HCT116 (cell line): ENCODE data around the gene SYTL2. TPM values are rescaled to one million over a fixed set of nuclear protein-coding genes. Genes with fewer than 3 reads are reported as not detected.
A peak's percentile ranks its signal among the peaks of the same experiment; 100 is the strongest.

Source experiments
- ATAC-seq: fragments of 200-7000 bp; cut with Tn5 transposase; 2 replicates; pipeline ENCODE4 v1.9.1; 2020; ENCODE audit warnings: mild to moderate bottlenecking, moderate library complexity
- BruUV-seq: library from RNA; stranded (reverse); fragments of 400-500 nt; replicated peaks from 2 replicates; lab custom pipeline; 2021; lab: Mats Ljungman, UMichigan
- CTCF ChIA-PET: fragments of 300-600 bp; sonication (Branson Sonifier 250); formaldehyde crosslinking; loops from one replicate; lab custom pipeline; 2021; ENCODE audit warnings: antibody characterized with exemption; lab: Charles Lee
- POLR2A ChIA-PET: fragments of 300-600, 350-600 bp; sonication (Branson Sonifier 250); formaldehyde crosslinking; loops from one replicate; lab custom pipeline; 2021; ENCODE audit warnings: antibody characterized with exemption; lab: Charles Lee
- RAD21 ChIA-PET, 2 experiments: fragments of 300-600 bp; sonication (Branson Sonifier 250); formaldehyde crosslinking; loops; one replicate each; lab custom pipeline; 2023; ENCODE audit warnings: low total read pairs in 2 of 2; ENCODE audit not compliant: uncharacterized antibody in 2 of 2, unreplicated experiment in 2 of 2, low non-redundant PET in 1 of 2; lab: Charles Lee
- DNase-seq: peaks from one replicate; pipeline ENCODE4 v3.0.0-alpha.2; 2010; ENCODE audit warnings: low read depth, low spot score
- H2AFZ ChIP-seq: fragments of 200-600 bp; shearing (Covaris generic), sonication (generic); 2 replicates; pipeline ENCODE4 v1.6.1; 2017; ENCODE audit warnings: low read depth, mixed run types, mixed read lengths, antibody characterized with exemption, low read length; ENCODE audit not compliant: poor library complexity, severe bottlenecking
- H3K27ac ChIP-seq: 2 replicates; pipeline ENCODE4 v1.5.1; 2012; ENCODE audit warnings: low read depth, low read length
- H3K27me3 ChIP-seq: fragments of 200-600 bp; sonication (generic); 2 replicates; pipeline ENCODE4 v1.6.1; 2016; ENCODE audit warnings: mixed run types, low read length, mixed read lengths; ENCODE audit not compliant: insufficient read depth
- H3K36me3 ChIP-seq, 2 experiments: fragments of 200-500 bp in 1 of 2; fragments of 200-600 bp in 1 of 2; sonication (Bioruptor generic) in 1 of 2; sonication (generic) in 1 of 2; 2 replicates each; pipeline versions ENCODE4 v1.5.1 to v1.6.1; 2014 to 2016; ENCODE audit warnings: low read length in 2 of 2, inconsistent platforms in 1 of 2, mixed read lengths in 1 of 2, mixed run types in 1 of 2; ENCODE audit not compliant: insufficient read depth in 2 of 2, control insufficient read depth in 1 of 2
- H3K4me1 ChIP-seq, 2 experiments: fragments of 200-600 bp in 1 of 2; sonication (generic) in 1 of 2; 2 replicates each; pipeline versions ENCODE4 v1.5.1 to v1.6.1; 2012 to 2017; ENCODE audit warnings: low read length in 2 of 2, inconsistent platforms in 1 of 2, mild to moderate bottlenecking in 1 of 2, mixed read lengths in 1 of 2, mixed run types in 1 of 2, moderate library complexity in 1 of 2; ENCODE audit not compliant: insufficient read depth in 2 of 2, control insufficient read depth in 1 of 2
- H3K4me2 ChIP-seq: fragments of 200-600 bp; sonication (generic); 2 replicates; pipeline ENCODE4 v1.6.1; 2017; ENCODE audit warnings: mixed run types, low read length, mixed read lengths
- H3K4me3 ChIP-seq, 2 experiments: fragments of 200-600 bp in 1 of 2; sonication (generic) in 1 of 2; replicated peaks in 1 of 2; 2 replicates each; pipeline ENCODE4 v1.5.1; 2011 to 2016; ENCODE audit warnings: low read length in 2 of 2, control low read depth in 1 of 2, low read depth in 1 of 2, mild to moderate bottlenecking in 1 of 2, mixed read lengths in 1 of 2, mixed run types in 1 of 2
- H3K79me2 ChIP-seq: fragments of 200-600 bp; sonication (generic); 2 replicates; pipeline ENCODE4 v1.6.1; 2017; ENCODE audit warnings: mild to moderate bottlenecking, mixed run types, low read length, moderate library complexity, mixed read lengths; ENCODE audit not compliant: insufficient read depth
- H3K9ac ChIP-seq: fragments of 200-600 bp; sonication (generic); 2 replicates; pipeline ENCODE4 v1.6.1; 2016; ENCODE audit warnings: low read length, mixed read lengths
- H3K9me2 ChIP-seq: fragments of 200-600 bp; sonication (generic), shearing (Covaris generic); 2 replicates; pipeline ENCODE4 v1.6.1; 2017; ENCODE audit warnings: mixed run types, mild to moderate bottlenecking, moderate library complexity; ENCODE audit not compliant: insufficient read depth
- H3K9me3 ChIP-seq, 2 experiments: fragments of 200-500 bp in 1 of 2; fragments of 200-600 bp in 1 of 2; sonication (Bioruptor generic) in 1 of 2; sonication (generic) in 1 of 2; 2 replicates each; pipeline ENCODE4 v1.6.1; 2014 to 2017; ENCODE audit warnings: low read length in 2 of 2, mixed read lengths in 2 of 2, inconsistent platforms in 1 of 2, low read depth in 1 of 2, mild to moderate bottlenecking in 1 of 2, mixed run types in 1 of 2, moderate library complexity in 1 of 2; ENCODE audit not compliant: control insufficient read depth in 1 of 2, insufficient read depth in 1 of 2
- H4K20me1 ChIP-seq: fragments of 200-600 bp; sonication (generic), shearing (Covaris generic); 2 replicates; pipeline ENCODE4 v1.6.1; 2017; ENCODE audit warnings: mixed run types, mild to moderate bottlenecking, moderate library complexity; ENCODE audit not compliant: insufficient read depth
- CBX3 ChIP-seq: IDR thresholded peaks from 2 replicates; pipeline ENCODE4 v1.6.1; 2012; ENCODE audit warnings: low read depth
- EZH2 ChIP-seq: fragments of 200-600 bp; sonication (generic); IDR thresholded peaks from 2 replicates; pipeline ENCODE4 v1.6.1; 2017; ENCODE audit warnings: antibody characterized with exemption, mixed run types
- EZH2phosphoT487 ChIP-seq: fragments of 200-600 bp; IDR thresholded peaks from 2 replicates; pipeline ENCODE4 v1.6.1; 2018; ENCODE audit warnings: antibody characterized with exemption, borderline replicate concordance
- POLR2A ChIP-seq: IDR thresholded peaks from 2 replicates; pipeline ENCODE4 v1.7.0; 2011; ENCODE audit warnings: borderline replicate concordance; ENCODE audit not compliant: insufficient read depth, insufficient read length; ENCODE audit errors: extremely low read depth
- POLR2AphosphoS5 ChIP-seq: IDR thresholded peaks from 2 replicates; pipeline ENCODE4 v1.6.1; 2011; ENCODE audit warnings: mild to moderate bottlenecking, low read depth, low read length, moderate library complexity
- RAD21 ChIP-seq: IDR thresholded peaks from 2 replicates; pipeline ENCODE4 v1.6.1; 2012; ENCODE audit warnings: low read depth, mild to moderate bottlenecking
- SP1 ChIP-seq: IDR thresholded peaks from 2 replicates; pipeline ENCODE4 v1.6.1; 2012; ENCODE audit warnings: low read depth
- intact Hi-C: fragments of 100-400 bp; cut with micrococcal nuclease; formaldehyde crosslinking; loops from 2 replicates; pipeline ENCODE4 v1.10.0; 2022
- total RNA-seq: library from RNA; stranded (reverse); gene quantifications from one replicate; pipeline ENCODE4 v1.2.1, GENCODE V29; 2021; ENCODE audit not compliant: unreplicated experiment
- TF ChIP-seq, protein P1 (sequence below): IDR thresholded peaks from 2 replicates; pipeline ENCODE4 v1.6.1; 2012; ENCODE audit warnings: low read depth

SYTL2 gene
- total RNA-seq, 1 experiment from 2014 or later, result 12.6 TPM

DNA sequence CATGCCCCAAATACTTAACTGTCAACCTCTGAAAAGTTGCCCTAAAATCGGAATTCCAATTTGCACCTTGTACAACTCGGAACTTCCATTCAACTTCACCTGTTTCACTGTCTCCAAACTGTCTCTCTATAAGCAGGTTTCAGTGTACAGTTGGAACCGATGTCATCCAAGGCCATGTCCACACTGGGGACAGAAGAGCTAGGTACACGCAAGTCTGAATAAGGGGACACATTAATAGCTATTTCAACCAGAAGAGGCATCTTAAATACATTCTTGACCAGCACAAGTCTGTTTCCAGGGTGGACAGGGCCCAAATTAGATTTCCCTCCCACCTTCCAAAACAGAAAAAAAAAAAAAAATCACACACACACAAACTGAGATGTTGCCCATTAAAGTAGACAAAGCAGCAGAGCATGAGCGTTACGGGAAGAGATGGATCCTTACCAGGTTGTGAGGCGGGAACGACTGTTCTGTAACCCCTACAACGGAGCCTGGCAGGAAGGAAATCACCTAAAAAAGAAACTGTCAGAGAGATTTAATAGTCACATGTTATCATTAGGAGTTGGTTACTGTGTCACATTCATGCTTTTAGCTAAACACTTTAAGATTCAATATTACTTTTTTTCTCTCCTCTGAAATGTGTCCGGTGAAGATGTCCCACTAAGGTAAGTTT, 147.7 kb downstream of the SYTL2 start (continued):
- TF ChIP-seq, protein P1, sequence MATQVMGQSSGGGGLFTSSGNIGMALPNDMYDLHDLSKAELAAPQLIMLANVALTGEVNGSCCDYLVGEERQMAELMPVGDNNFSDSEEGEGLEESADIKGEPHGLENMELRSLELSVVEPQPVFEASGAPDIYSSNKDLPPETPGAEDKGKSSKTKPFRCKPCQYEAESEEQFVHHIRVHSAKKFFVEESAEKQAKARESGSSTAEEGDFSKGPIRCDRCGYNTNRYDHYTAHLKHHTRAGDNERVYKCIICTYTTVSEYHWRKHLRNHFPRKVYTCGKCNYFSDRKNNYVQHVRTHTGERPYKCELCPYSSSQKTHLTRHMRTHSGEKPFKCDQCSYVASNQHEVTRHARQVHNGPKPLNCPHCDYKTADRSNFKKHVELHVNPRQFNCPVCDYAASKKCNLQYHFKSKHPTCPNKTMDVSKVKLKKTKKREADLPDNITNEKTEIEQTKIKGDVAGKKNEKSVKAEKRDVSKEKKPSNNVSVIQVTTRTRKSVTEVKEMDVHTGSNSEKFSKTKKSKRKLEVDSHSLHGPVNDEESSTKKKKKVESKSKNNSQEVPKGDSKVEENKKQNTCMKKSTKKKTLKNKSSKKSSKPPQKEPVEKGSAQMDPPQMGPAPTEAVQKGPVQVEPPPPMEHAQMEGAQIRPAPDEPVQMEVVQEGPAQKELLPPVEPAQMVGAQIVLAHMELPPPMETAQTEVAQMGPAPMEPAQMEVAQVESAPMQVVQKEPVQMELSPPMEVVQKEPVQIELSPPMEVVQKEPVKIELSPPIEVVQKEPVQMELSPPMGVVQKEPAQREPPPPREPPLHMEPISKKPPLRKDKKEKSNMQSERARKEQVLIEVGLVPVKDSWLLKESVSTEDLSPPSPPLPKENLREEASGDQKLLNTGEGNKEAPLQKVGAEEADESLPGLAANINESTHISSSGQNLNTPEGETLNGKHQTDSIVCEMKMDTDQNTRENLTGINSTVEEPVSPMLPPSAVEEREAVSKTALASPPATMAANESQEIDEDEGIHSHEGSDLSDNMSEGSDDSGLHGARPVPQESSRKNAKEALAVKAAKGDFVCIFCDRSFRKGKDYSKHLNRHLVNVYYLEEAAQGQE, result no peak
- no peak for TF ChIP-seq SP1
- TF ChIP-seq EZH2, result no peak
- no peak for TF ChIP-seq POLR2A
- TF ChIP-seq CBX3, result no peak

DNA sequence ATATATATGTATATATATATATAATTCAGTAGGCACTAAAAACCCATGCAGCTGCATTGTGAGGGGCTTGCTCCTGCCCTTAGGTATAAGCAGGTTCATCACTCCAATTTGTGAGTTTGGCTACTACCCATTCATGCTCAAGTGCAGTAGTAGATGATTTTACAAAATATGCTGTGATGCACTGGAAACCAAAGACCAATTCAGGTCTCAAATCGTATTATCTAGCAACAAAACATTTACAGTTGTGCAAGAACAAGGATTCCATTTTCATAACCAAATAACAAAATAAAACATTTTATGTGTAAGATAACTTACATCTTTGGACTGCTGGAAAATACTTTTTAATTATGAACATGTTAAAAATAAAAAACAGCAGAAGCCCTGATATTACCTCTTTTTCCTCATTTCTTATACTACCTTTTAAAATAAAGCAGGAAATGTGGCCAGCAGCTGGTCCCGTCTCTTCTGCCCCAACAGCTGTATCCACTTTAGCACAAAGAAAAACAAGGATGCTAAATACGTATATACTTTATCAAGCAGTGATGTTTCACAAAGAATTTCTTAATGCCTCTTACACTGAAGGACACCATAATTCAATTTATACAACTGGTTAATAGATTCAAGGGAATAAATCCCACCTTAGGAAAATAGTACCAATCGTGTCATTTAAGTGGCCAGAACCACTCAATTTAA, 148.8 kb downstream of the SYTL2 start:
- Histone ChIP-seq H3K9me2 (no peaks in the 10 kb centered on the region), H3K4me3 (no peak overlapping the region), H3K4me2 (peak overlapping the region; percentile 88; the same call in 1 of the 2 replicates), H3K79me2 (peaks cover 78% of the 10 kb centered on the region), H3K9me3 (no peaks in the 10 kb centered on the region), H3K4me1 (peaks cover 6 to 23% of the 10 kb centered on the region in 2 experiments; a peak in 3 of 4 replicates), H3K27me3 (no peaks in the 10 kb centered on the region), H3K27ac (no peak overlapping the region), H3K9ac (no peak overlapping the region), H3K36me3 (peaks cover 37 to 43% of the 10 kb centered on the region in 2 experiments), H2AFZ (no peak overlapping the region), H4K20me1 (peaks cover 61% of the 10 kb centered on the region)
- TF ChIP-seq, protein P1, result no peak
- TF ChIP-seq POLR2AphosphoS5 (no peak), EZH2phosphoT487 (no peak), RAD21 (no peak)
- no TSS peak for BruUV-seq
- ATAC-seq (no peak), DNase-seq (no peak)
- CTCF ChIA-PET, result no interaction called here
- RAD21 ChIA-PET, result no interaction called here
- POLR2A ChIA-PET, result no interaction called here
- intact Hi-C loops, result no loop called here
